Kidney (tissue), 14 donors: ENCODE data around the gene ISYNA1. TPM values are rescaled to one million over a fixed set of nuclear protein-coding genes. Genes with fewer than 3 reads are reported as not detected.

Experiments
- DNase-seq, 5 donors: peaks; one replicate each; pipeline ENCODE4 v3.0.0-alpha.2; 2013 to 2020
- FAIRE-seq: peaks from 2 replicates; lab custom pipeline; 2012; peaks lifted over from hg19 to GRCh38; lab: Jason Lieb, UNC
- H3K27ac ChIP-seq, 2 donors: one replicate each; pipeline ENCODE4 v1.7.0; 2013; ENCODE audit warnings: low read depth in 2 of 2, low read length in 2 of 2, inconsistent platforms in 1 of 2
- H3K27me3 ChIP-seq: one replicate; pipeline ENCODE4 v1.7.1; 2013; ENCODE audit warnings: low read length, inconsistent platforms; ENCODE audit not compliant: control insufficient read depth, insufficient read depth
- H3K36me3 ChIP-seq, 3 donors: one replicate each; pipeline versions ENCODE4 v1.7.0 to v1.7.1; 2013; ENCODE audit warnings: low read length in 3 of 3, control low read depth in 1 of 3, inconsistent platforms in 1 of 3; ENCODE audit not compliant: insufficient read depth in 3 of 3, control insufficient read depth in 2 of 3
- H3K4me1 ChIP-seq, 3 donors: one replicate each; pipeline versions ENCODE4 v1.7.0 to v1.7.1; 2013; ENCODE audit warnings: low read length in 3 of 3, inconsistent platforms in 1 of 3, low read depth in 1 of 3; ENCODE audit not compliant: control insufficient read depth in 2 of 3, insufficient read depth in 2 of 3
- H3K4me3 ChIP-seq, 3 donors: one replicate each; pipeline versions ENCODE4 v1.7.0 to v1.8.1; 2013; ENCODE audit warnings: low read length in 3 of 3, control low read depth in 1 of 3, inconsistent platforms in 1 of 3
- H3K9ac ChIP-seq, 3 donors: one replicate each; pipeline versions ENCODE4 v1.7.0 to v1.7.1; 2013; ENCODE audit warnings: low read length in 3 of 3, control low read depth in 1 of 3, inconsistent platforms in 1 of 3
- H3K9me3 ChIP-seq, 3 donors: one replicate each; pipeline versions ENCODE4 v1.7.0 to v1.7.1; 2013; ENCODE audit warnings: low read length in 3 of 3, control low read depth in 1 of 3, inconsistent platforms in 1 of 3; ENCODE audit not compliant: control insufficient read depth in 2 of 3, insufficient read depth in 1 of 3
- CTCF ChIP-seq: IDR thresholded peaks from 3 replicates; pipeline ENCODE4 v1.5.1; 2012; ENCODE audit warnings: mild to moderate bottlenecking, moderate library complexity, borderline replicate concordance; ENCODE audit not compliant: insufficient read depth; ENCODE audit errors: extremely low read depth
- intact Hi-C: fragments of 100-400 bp; cut with DNase I; formaldehyde crosslinking; loops from one replicate; pipeline ENCODE4 v1.11.1; 2022
- polyA plus RNA-seq: library from polyadenylated mRNA; stranded (reverse); fragments of 350-450 nt; fragmentation: Illumina TruSeq; extraction: RNeasy Lipid Tissue Mini Kit (QIAGEN cat#74804); gene quantifications from one replicate; pipeline ENCODE4 v1.2.3, GENCODE V29; 2014; ENCODE audit warnings: low read depth, low replicate concordance; ENCODE audit not compliant: insufficient read depth
- total RNA-seq: library from RNA; stranded (reverse); fragmentation: NEBNext Ultra II Directional; extraction: Animal tissue kit (Norgen Biotek cat#: 25700); gene quantifications from one replicate; pipeline ENCODE4 v1.2.1, GENCODE V29; 2021
- donor health status: control.
- donor health status: control.
- donor health status: control.
- donor health status: control.
- donor health status: control.
- donor health status: DM: yes; HTN: yes; CAD: no.
- donor health status: Normal renal cell carcinoma (clear cell type).

Gene ISYNA1
- total and polyA plus RNA-seq, 2 donors from 2014 or later = 68.6 to 101 TPM

DNA sequence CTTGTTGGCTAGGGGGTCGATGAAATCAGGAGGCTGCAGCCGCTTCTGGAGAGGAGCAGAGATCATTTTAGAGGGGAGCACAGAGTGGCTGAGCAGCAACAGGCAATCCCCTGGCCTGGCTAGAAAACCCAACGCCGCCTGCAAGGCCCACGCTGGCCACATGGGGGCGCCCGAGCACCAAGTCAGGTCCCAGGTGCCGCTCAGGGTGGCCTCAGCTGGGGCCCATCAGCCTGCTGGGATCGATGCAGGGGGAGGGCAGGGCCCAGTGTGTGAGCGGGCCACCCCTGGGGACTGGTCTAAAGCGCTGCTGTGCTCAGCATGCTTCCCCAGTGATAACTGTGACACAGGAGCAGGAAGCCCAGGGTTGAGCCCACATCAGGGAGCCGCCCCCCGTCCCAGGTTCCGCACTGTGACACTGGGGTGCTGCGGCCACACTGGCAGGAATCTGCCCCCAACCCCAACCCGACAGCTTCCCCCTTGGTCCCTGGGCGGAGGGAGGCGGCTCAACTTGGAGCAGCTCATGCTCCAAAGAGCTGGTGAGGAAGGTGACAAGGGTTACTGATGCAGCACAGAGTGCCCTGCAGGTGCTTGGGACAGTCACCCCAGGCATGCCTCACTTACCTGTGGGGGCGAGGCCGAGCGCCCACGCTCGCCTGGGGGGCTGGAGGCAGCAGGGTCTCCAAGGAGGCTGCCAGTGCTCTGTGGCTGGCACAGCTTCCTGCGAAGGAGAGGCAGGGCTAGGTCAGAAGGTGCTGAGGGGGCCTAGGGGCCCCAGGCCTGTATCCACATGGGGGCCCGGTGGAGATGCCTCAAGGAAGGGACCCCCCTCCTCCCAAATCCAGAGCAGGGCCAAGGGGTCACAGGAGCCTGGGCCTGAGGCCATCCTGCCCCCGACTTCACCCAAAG is 13.3 kb upstream of the ISYNA1 start:
- Histone ChIP-seq H3K4me1 (peaks cover 0 to 8% (median 0%) of the 10 kb centered on the region in 3 donors), H3K4me3 (no peak overlapping the region), H3K27me3 (no peaks in the 10 kb centered on the region), H3K9ac (no peak overlapping the region), H3K27ac (no peak overlapping the region), H3K9me3 (no peaks in the 10 kb centered on the region), H3K36me3 (peaks cover 0 to 30% (median 21%) of the 10 kb centered on the region in 3 donors)
- no peak for FAIRE-seq
- intact Hi-C loops = no loop called here
- TF ChIP-seq CTCF = peak; percentile 96
- peak; percentile 84 to 95 (median 92) for DNase-seq

DNA sequence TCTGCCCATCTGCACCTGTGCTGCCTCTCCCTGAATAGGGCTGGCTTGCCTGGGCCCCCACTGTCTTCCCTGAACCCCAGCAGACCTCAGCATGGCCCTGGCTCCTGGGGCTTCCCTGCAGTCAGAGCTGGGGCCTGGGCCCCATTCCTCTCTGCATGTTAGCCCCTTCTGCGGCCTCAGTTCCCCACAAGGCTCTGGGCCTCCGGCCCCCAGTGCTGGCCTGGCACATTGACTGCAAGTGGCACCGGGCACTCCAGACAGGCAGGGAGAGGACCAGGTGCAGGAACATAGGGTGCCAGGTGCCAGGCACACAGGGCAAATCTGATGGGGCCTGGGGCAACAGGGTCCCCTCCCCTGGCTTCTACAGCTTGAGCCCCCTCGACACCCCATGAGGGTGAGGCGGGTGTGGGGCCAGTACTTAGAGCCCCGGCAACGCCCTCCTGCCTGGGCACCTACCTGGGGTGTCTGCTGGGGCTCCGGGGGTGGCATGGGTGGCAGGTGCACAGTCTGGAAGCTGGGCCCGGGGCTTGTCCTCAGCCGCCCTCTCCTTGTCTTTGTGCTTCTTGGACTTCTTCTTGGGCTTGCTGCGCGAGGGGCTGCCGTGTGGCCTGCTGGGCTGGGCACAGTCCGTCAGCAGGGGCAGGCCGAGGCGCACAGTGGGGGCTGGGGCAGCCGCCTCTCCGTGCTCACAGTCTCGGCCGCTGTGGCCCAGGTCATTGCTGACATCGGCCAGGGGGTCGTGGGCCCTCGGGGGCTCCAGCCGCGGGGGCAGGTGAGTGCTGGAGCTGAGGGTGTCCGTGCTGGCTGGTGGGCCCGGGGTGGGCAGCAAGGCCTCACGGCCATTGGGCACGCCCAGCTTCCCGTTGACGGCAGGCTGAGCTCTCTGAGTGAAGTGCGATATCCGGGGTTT is 12.3 kb upstream of the ISYNA1 start:
- Histone ChIP-seq H3K27me3 (no peaks in the 10 kb centered on the region), H3K4me3 (no peak overlapping the region), H3K36me3 (peaks cover 0 to 36% (median 21%) of the 10 kb centered on the region in 3 donors), H3K9me3 (no peaks in the 10 kb centered on the region), H3K9ac (no peak overlapping the region), H3K27ac (no peak overlapping the region), H3K4me1 (peaks cover 0 to 8% (median 0%) of the 10 kb centered on the region in 3 donors)
- peak in 1 of 5 donors; percentile 78 for DNase-seq
- no peak for TF ChIP-seq CTCF
- no peak for FAIRE-seq
- intact Hi-C loops = no loop called here

DNA sequence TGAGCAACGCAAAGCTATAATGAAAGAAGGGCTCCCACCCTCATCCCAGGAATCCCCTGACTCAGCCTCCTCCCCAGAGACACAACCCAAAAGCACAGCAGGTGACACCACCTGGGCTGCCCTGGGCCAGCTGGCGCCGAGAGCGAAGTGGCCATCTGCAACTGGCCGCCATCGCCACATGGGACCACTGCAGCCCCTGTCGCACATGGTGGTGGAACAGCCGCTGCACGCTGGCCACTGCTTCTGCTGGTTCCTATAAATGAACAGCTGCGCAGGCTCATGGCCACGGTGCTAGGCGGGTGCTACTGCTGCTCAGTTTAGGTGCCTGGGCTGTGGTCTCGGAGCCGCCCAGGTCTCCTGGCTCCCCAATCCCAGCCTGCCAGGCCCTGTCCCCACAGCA is 11.6 kb upstream of the ISYNA1 start:
- DNase-seq (no peak), FAIRE-seq (no peak)
- peaks cover 0 to 8% (median 0%) of the 10 kb centered on the region in 3 donors for H3K4me1 ChIP-seq
- no peak overlapping the region for H3K27ac ChIP-seq
- no peaks in the 10 kb centered on the region for H3K9me3 ChIP-seq
- intact Hi-C loops = no loop called here
- no peak overlapping the region for H3K9ac ChIP-seq
- H3K4me3 ChIP-seq = no peak overlapping the region
- H3K27me3 ChIP-seq = no peaks in the 10 kb centered on the region
- H3K36me3 ChIP-seq = peaks cover 0 to 41% (median 24%) of the 10 kb centered on the region in 3 donors
- TF ChIP-seq CTCF = no peak
